Stimulated activated CD4-positive, alpha-beta T cell treated with anti-CD3 and anti-CD28 coated beads, Interleukin-12 subunit alpha, Interleukin-12 subunit beta, amount 100 ng/mL, for 48 hours (primary cell): Measurements from ENCODE around the gene C9orf43.
"Not testable (repeated sequence)": the region's sequence is repeated elsewhere in the genome, so short reads cannot be mapped to it uniquely, and the experiment has no call there.

Experiments used
- DNase-seq, 3 donors: peaks; one replicate each; pipeline ENCODE4 v3.0.0-alpha.2; 2020; ENCODE audit warnings: low read depth in 2 of 3, low spot score in 1 of 3

C9orf43 gene

GRCh38 chr9:113410207-113410864, at the start of gene C9orf43, which contains the start of gene POLE3:
TSS of gene C9orf43 (plus strand) at chr9:113410747. CDS start at chr9:113413494, 2,747 bp downstream.
TSS of gene POLE3 (minus strand) at chr9:113410675. CDS start at chr9:113410293, 382 bp downstream.
- DNase-seq, result peak; percentile 93 to 96 (median 95)

- no peak for DNase-seq
Observed at GRCh38 chr9:113361304-113362018, 49.1 kb upstream of the C9orf43 start.

- no peak for DNase-seq
Observed at GRCh38 chr9:113363336-113363735, 47.2 kb upstream of the C9orf43 start.

- no peak for DNase-seq
Observed at GRCh38 chr9:113364951-113365350, 45.6 kb upstream of the C9orf43 start.

- DNase-seq, result not testable (repeated sequence)
Observed at GRCh38 chr9:113365652-113366051, 44.9 kb upstream of the C9orf43 start.

- DNase-seq, result no peak
Observed at GRCh38 chr9:113368348-113368981, 42.1 kb upstream of the C9orf43 start.

- no peak for DNase-seq
Observed at GRCh38 chr9:113368982-113369854, 41.3 kb upstream of the C9orf43 start.

GRCh38 chr9:113369855-113370140, 40.7 kb upstream of the C9orf43 start:
- no peak for DNase-seq

GRCh38 chr9:113370806-113371325, 39.7 kb upstream of the C9orf43 start:
- no peak for DNase-seq

GRCh38 chr9:113372059-113372458, 38.5 kb upstream of the C9orf43 start:
- no peak for DNase-seq

GRCh38 chr9:113373256-113373655, 37.3 kb upstream of the C9orf43 start:
- DNase-seq, result no peak

GRCh38 chr9:113373676-113374392, 36.7 kb upstream of the C9orf43 start:
- DNase-seq, result no peak

- no peak for DNase-seq
Observed at GRCh38 chr9:113375057-113376023, 35.2 kb upstream of the C9orf43 start.

GRCh38 chr9:113376634-113377567, 33.6 kb upstream of the C9orf43 start, which contains the start of gene HDHD3:
TSS of gene HDHD3 (minus strand) at chr9:113376986. CDS start at chr9:113374354, 2,632 bp downstream.
- DNase-seq, result peak; percentile 62 to 69 (median 65)

GRCh38 chr9:113379094-113379828, 31.3 kb upstream of the C9orf43 start:
- DNase-seq, result not testable (repeated sequence)

- not testable (repeated sequence) for DNase-seq
Observed at GRCh38 chr9:113379829-113380210, 30.7 kb upstream of the C9orf43 start.

GRCh38 chr9:113380869-113381378, 29.6 kb upstream of the C9orf43 start:
- no peak for DNase-seq
